ENCODE results near the gene MAP7.

The MAP7 gene

GRCh38 chr6:136334465-136334846 is 215.8 kb downstream of the MAP7 start:
- no peak overlapping the region for H3K4me3 ChIP-seq (ENCODE audit: low read depth, low read length)
- no peak for DNase-seq (ENCODE audit: low read depth, low spot score)
- ChIA-PET POLR2A (no interaction called here), CTCF (no interaction called here)
- TF ChIP-seq, protein P1, sequence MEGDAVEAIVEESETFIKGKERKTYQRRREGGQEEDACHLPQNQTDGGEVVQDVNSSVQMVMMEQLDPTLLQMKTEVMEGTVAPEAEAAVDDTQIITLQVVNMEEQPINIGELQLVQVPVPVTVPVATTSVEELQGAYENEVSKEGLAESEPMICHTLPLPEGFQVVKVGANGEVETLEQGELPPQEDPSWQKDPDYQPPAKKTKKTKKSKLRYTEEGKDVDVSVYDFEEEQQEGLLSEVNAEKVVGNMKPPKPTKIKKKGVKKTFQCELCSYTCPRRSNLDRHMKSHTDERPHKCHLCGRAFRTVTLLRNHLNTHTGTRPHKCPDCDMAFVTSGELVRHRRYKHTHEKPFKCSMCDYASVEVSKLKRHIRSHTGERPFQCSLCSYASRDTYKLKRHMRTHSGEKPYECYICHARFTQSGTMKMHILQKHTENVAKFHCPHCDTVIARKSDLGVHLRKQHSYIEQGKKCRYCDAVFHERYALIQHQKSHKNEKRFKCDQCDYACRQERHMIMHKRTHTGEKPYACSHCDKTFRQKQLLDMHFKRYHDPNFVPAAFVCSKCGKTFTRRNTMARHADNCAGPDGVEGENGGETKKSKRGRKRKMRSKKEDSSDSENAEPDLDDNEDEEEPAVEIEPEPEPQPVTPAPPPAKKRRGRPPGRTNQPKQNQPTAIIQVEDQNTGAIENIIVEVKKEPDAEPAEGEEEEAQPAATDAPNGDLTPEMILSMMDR (IDR thresholded peaks at IDR 0.05; ENCODE audit: insufficient read depth, low read length, missing control alignments): no peak

- ChIA-PET CTCF (no interaction called here), POLR2A (no interaction called here)
- no peak overlapping the region for H3K4me3 ChIP-seq (ENCODE audit: low read depth, low read length)
- no peak for DNase-seq (ENCODE audit: low read depth, low spot score)
- TF ChIP-seq, protein P1 (IDR thresholded peaks at IDR 0.05; ENCODE audit: insufficient read depth, low read length, missing control alignments): no peak
Measured at GRCh38 chr6:136333824-136334464, 216.3 kb downstream of the MAP7 start.

DNA sequence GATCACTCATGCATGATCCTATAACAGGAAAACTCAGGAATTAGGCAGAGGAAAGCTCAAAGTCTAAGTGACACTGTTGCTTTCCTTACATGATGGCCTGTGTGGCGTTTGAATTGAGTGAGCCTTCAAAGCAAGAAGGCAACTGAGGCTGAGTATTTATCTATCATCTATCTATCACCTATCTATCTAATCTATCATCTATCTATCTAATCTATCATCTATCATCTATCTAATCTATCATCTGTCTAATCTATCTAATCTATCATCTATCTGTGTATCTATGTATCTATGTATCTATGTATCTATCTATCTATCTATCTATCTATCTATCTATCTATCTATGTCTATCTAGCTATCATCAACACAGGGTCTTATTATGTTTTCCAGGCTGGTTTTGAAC is 218.8 kb downstream of the MAP7 start:
- TF ChIP-seq, protein P1 (IDR thresholded peaks at IDR 0.05; ENCODE audit: insufficient read depth, low read length, missing control alignments): no peak
- POLR2A ChIA-PET: no interaction called here
- CTCF ChIA-PET: interaction anchor here (1.3 to 2.3 kb wide), 2 partner anchors 14 to 42 kb away, joined by 3 to 13 read pairs; partner anchors contain the start of gene BCLAF1
- no peak for DNase-seq (ENCODE audit: low read depth, low spot score)
- H3K4me3 ChIP-seq (ENCODE audit: low read depth, low read length): no peak overlapping the region

DNA sequence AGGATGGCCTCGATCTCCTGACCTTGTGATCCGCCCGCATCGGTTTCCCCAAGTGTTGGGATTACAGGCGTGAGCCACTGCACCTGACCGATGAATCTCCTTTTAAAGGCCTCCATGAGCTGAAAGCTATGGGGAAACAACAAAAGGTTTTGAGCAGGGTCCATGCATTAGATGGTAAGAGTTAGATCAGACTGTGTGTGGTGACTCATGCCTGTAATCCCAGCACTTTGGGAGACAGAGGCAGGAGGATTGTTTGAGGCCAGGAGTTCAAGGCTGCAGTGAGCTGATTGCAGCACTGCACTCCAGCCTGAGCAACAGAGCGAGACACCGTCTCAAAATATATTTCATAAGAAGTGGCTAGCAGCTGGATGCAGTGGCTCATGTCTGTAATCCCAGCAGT is 219.6 kb downstream of the MAP7 start:
- ChIA-PET POLR2A (no interaction called here), CTCF (interaction anchor here (2.3 kb wide), 1 partner anchor 13 kb away, joined by 13 read pairs; no protein-coding TSS in a partner anchor)

GRCh38 chr6:136326038-136326553 is 224.1 kb downstream of the MAP7 start:
- ChIA-PET POLR2A (no interaction called here), CTCF (interaction anchor here (1.2 to 2.9 kb wide), 2 partner anchors 9 to 10 kb away, joined by 4 to 17 read pairs; no protein-coding TSS in a partner anchor)
- no peak overlapping the region for H3K4me3 ChIP-seq (ENCODE audit: low read depth, low read length)
- DNase-seq (ENCODE audit: low read depth, low spot score): no peak
- TF ChIP-seq, protein P1 (IDR thresholded peaks at IDR 0.05; ENCODE audit: insufficient read depth, low read length, missing control alignments): no peak

More for the DNA sequence above, 219.6 kb downstream of the MAP7 start:
- H3K4me3 ChIP-seq (ENCODE audit: low read depth, low read length): no peak overlapping the region
- TF ChIP-seq, protein P1 (IDR thresholded peaks at IDR 0.05; ENCODE audit: insufficient read depth, low read length, missing control alignments): no peak
- DNase-seq (ENCODE audit: low read depth, low spot score): no peak

DNA sequence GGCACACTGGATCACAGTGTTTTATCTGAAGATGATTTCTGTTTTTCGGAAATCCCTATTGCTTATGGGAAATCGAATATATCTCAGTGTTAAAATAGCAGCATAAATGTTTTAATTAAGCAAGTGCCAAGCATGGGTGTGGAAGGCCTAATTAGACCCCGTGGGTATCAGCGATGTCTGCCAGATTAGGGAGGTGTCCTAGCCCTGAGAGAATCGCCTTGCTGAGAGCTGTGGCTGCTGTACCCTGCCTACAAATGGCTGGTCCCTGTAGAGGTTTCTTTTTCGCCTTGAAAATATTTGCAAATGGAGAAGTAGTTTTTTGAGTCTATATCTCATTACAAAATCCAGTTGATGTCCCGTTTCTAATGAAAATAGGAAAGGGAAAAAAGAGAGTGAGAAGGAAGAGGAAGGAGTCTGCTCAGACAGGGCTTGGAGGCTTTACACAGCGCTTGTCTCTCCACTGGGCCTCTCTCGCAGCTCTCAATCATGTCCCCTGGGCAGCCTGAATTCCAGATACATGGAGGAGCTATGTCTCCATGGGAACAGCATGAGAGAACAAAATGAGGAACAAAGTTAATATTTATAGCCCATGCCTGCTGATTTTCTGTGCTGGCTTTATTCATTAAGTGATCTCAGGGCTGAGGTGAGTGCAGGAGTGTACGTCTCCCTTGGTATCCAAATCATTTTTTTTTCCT is 225.4 kb downstream of the MAP7 start:
- TF ChIP-seq, protein P1 (IDR thresholded peaks at IDR 0.05; ENCODE audit: insufficient read depth, low read length, missing control alignments): no peak
- DNase-seq (ENCODE audit: low read depth, low spot score): no peak
- POLR2A ChIA-PET: no interaction called here
- H3K4me3 ChIP-seq (ENCODE audit: low read depth, low read length): no peak overlapping the region
- CTCF ChIA-PET: interaction anchor here (1.2 to 2.9 kb wide), 2 partner anchors 7 to 9 kb away, joined by 4 to 17 read pairs; no protein-coding TSS in a partner anchor
